GM21717 (cell line): ENCODE measurements around the gene CLIP1.
"Not testable (repeated sequence)": the region's sequence is repeated elsewhere in the genome, so short reads cannot be mapped to it uniquely, and the experiment has no call there.

Source experiments
- ATAC-seq: cut with Tn5 transposase; IDR thresholded peaks from one replicate; pipeline ENCODE4 v1.9.1; 2021; ENCODE audit warnings: mild to moderate bottlenecking, moderate library complexity; ENCODE audit not compliant: unreplicated experiment

Gene CLIP1

GRCh38 chr12:122421821-122422729 is at the start of gene CLIP1:
Gene CLIP1, minus strand, starts transcription at chr12:122422669. Its CDS starts 42,217 bp downstream, at chr12:122380452.
- peak; percentile 49 for ATAC-seq

GRCh38 chr12:122471324-122472226 is 49.1 kb upstream of the CLIP1 start:
- no peak for ATAC-seq

- ATAC-seq, result not testable (repeated sequence)
Measured at GRCh38 chr12:122470576-122470975, 48.1 kb upstream of the CLIP1 start.

- not testable (repeated sequence) for ATAC-seq
Measured at GRCh38 chr12:122469856-122470255, 47.4 kb upstream of the CLIP1 start.

- ATAC-seq, result no peak
Measured at GRCh38 chr12:122467983-122468382, 45.5 kb upstream of the CLIP1 start.

GRCh38 chr12:122464317-122465042 is 42.0 kb upstream of the CLIP1 start:
- ATAC-seq, result not testable (repeated sequence)

- no peak for ATAC-seq
Measured at GRCh38 chr12:122460641-122461040, 38.2 kb upstream of the CLIP1 start.

- ATAC-seq, result no peak
Measured at GRCh38 chr12:122460061-122460460, 37.6 kb upstream of the CLIP1 start.

- no peak for ATAC-seq
Measured at GRCh38 chr12:122459211-122459610, 36.7 kb upstream of the CLIP1 start.

- no peak for ATAC-seq
Measured at GRCh38 chr12:122458105-122459035, 35.9 kb upstream of the CLIP1 start.

- no peak for ATAC-seq
Measured at GRCh38 chr12:122457627-122458026, 35.2 kb upstream of the CLIP1 start.

- no peak for ATAC-seq
Measured at GRCh38 chr12:122454739-122455138, 32.3 kb upstream of the CLIP1 start.

- ATAC-seq, result no peak
Measured at GRCh38 chr12:122454250-122454721, 31.8 kb upstream of the CLIP1 start.

- no peak for ATAC-seq
Measured at GRCh38 chr12:122452701-122453285, 30.3 kb upstream of the CLIP1 start.

- no peak for ATAC-seq
Measured at GRCh38 chr12:122449317-122449716, 26.8 kb upstream of the CLIP1 start.

GRCh38 chr12:122447825-122448224 is 25.4 kb upstream of the CLIP1 start:
- not testable (repeated sequence) for ATAC-seq

- ATAC-seq, result not testable (repeated sequence)
Measured at GRCh38 chr12:122446390-122446789, 23.9 kb upstream of the CLIP1 start.

GRCh38 chr12:122444071-122444470 is 21.6 kb upstream of the CLIP1 start:
- ATAC-seq, result not testable (repeated sequence)

GRCh38 chr12:122438822-122439221 is 16.4 kb upstream of the CLIP1 start:
- ATAC-seq, result not testable (repeated sequence)
